ENCODE results near the gene DEAF1. TPM values are rescaled to one million over a fixed set of nuclear protein-coding genes. Genes with fewer than 3 reads are reported as not detected.
A peak's percentile ranks its signal among the peaks of the same experiment; 100 is the strongest.

Gene DEAF1
- total and polyA plus RNA-seq, 10 of the 15 experiments (the other 5 are each of a cell fraction or from before 2014, with no cell fraction given) = 0.68 to 51.3 (median 25.9) TPM

DNA sequence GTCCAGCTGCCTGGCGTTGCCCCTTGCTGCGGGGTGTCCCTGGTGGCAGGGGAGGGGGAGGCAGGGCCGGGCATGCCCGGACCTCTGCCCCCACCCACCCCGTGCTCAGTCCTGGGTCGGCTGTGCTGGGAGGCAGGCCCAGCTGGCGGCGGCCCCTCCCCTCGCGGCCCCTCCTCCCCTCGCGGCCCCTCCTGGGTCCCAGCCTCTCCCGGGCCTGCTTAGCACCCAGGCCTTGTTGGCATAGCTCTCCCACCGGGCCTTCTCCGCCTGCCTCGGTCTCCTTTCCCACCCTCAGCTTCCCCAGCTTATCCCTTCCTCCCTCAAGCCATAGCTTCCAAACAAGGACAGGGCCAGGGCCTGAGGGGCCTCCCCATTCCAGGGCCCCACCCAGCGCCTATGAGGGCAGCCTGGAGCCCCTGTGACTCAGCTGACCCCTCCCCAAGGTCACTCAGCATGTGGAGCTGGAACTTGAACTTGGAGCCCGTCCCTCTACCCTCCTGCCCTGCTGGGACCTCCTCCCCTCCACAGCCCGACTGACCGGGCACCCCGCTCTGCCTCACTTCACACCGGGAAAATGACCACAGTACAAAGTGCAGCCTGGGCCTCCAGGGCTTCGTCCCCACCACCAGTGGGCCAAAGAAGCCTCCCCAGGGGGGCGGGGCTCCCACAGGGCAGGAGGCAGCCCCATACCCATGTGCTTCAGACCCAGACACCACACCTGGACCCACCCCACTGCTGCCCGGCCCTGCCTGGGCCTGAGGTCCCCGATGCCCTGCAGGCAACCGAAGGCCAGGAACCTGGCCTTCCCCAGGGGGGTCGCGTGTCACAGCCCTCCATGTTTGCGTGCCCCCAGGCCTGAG, 12.2 kb upstream of the DEAF1 start:
- no peaks in the 10 kb centered on the region for H3K4me1 ChIP-seq (ENCODE audit: control insufficient read depth, insufficient read depth, low read length)
- SMC1A ChIA-PET (ENCODE audit: uncharacterized antibody, unreplicated experiment) = no interaction called here
- H3K36me3 ChIP-seq (ENCODE audit: control insufficient read depth in 2 of 2, insufficient read depth in 2 of 2, low read length in 1 of 2) = no peaks in the 10 kb centered on the region
- no peak overlapping the region for H3K9ac ChIP-seq (ENCODE audit: control insufficient read depth, insufficient read depth, low read length)
- no peak overlapping the region for H3K27ac ChIP-seq (ENCODE audit: control insufficient read depth, insufficient read depth)
- WGBS (ENCODE audit: insufficient coverage, insufficient replicate concordance, low lambda C conversion rate, missing lambda C conversion rate) = 51% methylated on average over 18 of the region's 30 CpGs
- H3K4me3 ChIP-seq = no peak overlapping the region
- H2AFZ ChIP-seq (ENCODE audit: control insufficient read depth, low read depth, low read length) = no peak overlapping the region
- TF ChIP-seq RAD21 (IDR thresholded peaks at IDR 0.05; ENCODE audit: insufficient read depth, low read depth, low read length) (no peak), BCL11A (IDR thresholded peaks at IDR 0.05; ENCODE audit: low read depth, low read length) (no peak), RCOR1 (conservative IDR thresholded peaks at IDR 0.05; ENCODE audit: low read depth, low read length) (no peak), IKZF2 (IDR thresholded peaks at IDR 0.05) (no peak), NFYB (IDR thresholded peaks at IDR 0.05; ENCODE audit: insufficient read depth, low read depth, low read length) (no peak), NFYA (IDR thresholded peaks at IDR 0.05; ENCODE audit: borderline replicate concordance, low read depth, low read length) (no peak), YBX1 (IDR thresholded peaks at IDR 0.05) (no peak), KLF5 (IDR thresholded peaks at IDR 0.05; ENCODE audit: partially characterized antibody) (no peak), HDGF (IDR thresholded peaks at IDR 0.05) (no peak), SMAD1 (IDR thresholded peaks at IDR 0.05; ENCODE audit: low read depth, partially characterized antibody) (no peak), GABPA (IDR thresholded peaks at IDR 0.05; ENCODE audit: low read depth) (no peak), SUPT20H (IDR thresholded peaks at IDR 0.05; ENCODE audit: borderline replicate concordance, control insufficient read depth, low read depth, low read length) (no peak), JUND (IDR thresholded peaks at IDR 0.05; ENCODE audit: low read depth, low read length) (no peak), IKZF1 (conservative IDR thresholded peaks at IDR 0.05) (no peak), NR2C1 (IDR thresholded peaks at IDR 0.05) (no peak)
- TF ChIP-seq, protein P1, sequence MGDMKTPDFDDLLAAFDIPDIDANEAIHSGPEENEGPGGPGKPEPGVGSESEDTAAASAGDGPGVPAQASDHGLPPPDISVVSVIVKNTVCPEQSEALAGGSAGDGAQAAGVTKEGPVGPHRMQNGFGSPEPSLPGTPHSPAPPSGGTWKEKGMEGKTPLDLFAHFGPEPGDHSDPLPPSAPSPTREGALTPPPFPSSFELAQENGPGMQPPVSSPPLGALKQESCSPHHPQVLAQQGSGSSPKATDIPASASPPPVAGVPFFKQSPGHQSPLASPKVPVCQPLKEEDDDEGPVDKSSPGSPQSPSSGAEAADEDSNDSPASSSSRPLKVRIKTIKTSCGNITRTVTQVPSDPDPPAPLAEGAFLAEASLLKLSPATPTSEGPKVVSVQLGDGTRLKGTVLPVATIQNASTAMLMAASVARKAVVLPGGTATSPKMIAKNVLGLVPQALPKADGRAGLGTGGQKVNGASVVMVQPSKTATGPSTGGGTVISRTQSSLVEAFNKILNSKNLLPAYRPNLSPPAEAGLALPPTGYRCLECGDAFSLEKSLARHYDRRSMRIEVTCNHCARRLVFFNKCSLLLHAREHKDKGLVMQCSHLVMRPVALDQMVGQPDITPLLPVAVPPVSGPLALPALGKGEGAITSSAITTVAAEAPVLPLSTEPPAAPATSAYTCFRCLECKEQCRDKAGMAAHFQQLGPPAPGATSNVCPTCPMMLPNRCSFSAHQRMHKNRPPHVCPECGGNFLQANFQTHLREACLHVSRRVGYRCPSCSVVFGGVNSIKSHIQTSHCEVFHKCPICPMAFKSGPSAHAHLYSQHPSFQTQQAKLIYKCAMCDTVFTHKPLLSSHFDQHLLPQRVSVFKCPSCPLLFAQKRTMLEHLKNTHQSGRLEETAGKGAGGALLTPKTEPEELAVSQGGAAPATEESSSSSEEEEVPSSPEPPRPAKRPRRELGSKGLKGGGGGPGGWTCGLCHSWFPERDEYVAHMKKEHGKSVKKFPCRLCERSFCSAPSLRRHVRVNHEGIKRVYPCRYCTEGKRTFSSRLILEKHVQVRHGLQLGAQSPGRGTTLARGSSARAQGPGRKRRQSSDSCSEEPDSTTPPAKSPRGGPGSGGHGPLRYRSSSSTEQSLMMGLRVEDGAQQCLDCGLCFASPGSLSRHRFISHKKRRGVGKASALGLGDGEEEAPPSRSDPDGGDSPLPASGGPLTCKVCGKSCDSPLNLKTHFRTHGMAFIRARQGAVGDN (IDR thresholded peaks at IDR 0.05) = no peak
- TF ChIP-seq, protein P2, sequence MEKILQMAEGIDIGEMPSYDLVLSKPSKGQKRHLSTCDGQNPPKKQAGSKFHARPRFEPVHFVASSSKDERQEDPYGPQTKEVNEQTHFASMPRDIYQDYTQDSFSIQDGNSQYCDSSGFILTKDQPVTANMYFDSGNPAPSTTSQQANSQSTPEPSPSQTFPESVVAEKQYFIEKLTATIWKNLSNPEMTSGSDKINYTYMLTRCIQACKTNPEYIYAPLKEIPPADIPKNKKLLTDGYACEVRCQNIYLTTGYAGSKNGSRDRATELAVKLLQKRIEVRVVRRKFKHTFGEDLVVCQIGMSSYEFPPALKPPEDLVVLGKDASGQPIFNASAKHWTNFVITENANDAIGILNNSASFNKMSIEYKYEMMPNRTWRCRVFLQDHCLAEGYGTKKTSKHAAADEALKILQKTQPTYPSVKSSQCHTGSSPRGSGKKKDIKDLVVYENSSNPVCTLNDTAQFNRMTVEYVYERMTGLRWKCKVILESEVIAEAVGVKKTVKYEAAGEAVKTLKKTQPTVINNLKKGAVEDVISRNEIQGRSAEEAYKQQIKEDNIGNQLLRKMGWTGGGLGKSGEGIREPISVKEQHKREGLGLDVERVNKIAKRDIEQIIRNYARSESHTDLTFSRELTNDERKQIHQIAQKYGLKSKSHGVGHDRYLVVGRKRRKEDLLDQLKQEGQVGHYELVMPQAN (conservative IDR thresholded peaks at IDR 0.05) = no peak
- POLR2A ChIA-PET = interaction anchor here (0.9 kb wide), 1 partner anchor 14 kb away, joined by 3 read pairs; no protein-coding TSS in a partner anchor
- H3K27me3 ChIP-seq (replicated peaks in 1 of 2; ENCODE audit: control insufficient read depth in 2 of 2, insufficient read depth in 2 of 2, low read length in 1 of 2) = no peaks in the 10 kb centered on the region; a peak in 1 of 4 replicates
- in situ Hi-C loops (cut with MboI) (no loop called here), intact Hi-C loops (cut with micrococcal nuclease; ENCODE audit: unreplicated experiment) (no loop called here)
- FAIRE-seq (no peak), DNase-seq (ENCODE audit: low read depth, low spot score) (no peak), ATAC-seq (peak; percentile 38)
- RAD21 ChIA-PET (ENCODE audit: unreplicated experiment) = interaction anchor here (0.6 to 2.0 kb wide), 2 partner anchors 15 to 57 kb away, joined by 3 to 6 read pairs; no protein-coding TSS in a partner anchor
- no TSS peak for BruUV-seq (replicated peaks)
- H3K9me3 ChIP-seq (replicated peaks; ENCODE audit: control insufficient read depth, insufficient read depth, low read length) = no peaks in the 10 kb centered on the region
- H4K20me1 ChIP-seq (ENCODE audit: control insufficient read depth, insufficient read depth) = no peaks in the 10 kb centered on the region
- no peaks in the 10 kb centered on the region for H3K79me2 ChIP-seq (ENCODE audit: control insufficient read depth, insufficient read depth, low read length)
- CTCF ChIA-PET = interaction anchor here (1.0 kb wide), 1 partner anchor 17 kb away, joined by 3 read pairs; no protein-coding TSS in a partner anchor
- no peak overlapping the region; the same call in 1 of the 2 replicates for H3K4me2 ChIP-seq (ENCODE audit: control insufficient read depth, insufficient read depth)

Data from GM12878 (cell line).